ENCODE measurements around the gene AANAT.

Gene AANAT

GRCh38 chr17:76490112-76490710 is 22.8 kb downstream of the AANAT start:
- DNase-seq (ENCODE audit: low read depth, low spot score), result no peak

DNA sequence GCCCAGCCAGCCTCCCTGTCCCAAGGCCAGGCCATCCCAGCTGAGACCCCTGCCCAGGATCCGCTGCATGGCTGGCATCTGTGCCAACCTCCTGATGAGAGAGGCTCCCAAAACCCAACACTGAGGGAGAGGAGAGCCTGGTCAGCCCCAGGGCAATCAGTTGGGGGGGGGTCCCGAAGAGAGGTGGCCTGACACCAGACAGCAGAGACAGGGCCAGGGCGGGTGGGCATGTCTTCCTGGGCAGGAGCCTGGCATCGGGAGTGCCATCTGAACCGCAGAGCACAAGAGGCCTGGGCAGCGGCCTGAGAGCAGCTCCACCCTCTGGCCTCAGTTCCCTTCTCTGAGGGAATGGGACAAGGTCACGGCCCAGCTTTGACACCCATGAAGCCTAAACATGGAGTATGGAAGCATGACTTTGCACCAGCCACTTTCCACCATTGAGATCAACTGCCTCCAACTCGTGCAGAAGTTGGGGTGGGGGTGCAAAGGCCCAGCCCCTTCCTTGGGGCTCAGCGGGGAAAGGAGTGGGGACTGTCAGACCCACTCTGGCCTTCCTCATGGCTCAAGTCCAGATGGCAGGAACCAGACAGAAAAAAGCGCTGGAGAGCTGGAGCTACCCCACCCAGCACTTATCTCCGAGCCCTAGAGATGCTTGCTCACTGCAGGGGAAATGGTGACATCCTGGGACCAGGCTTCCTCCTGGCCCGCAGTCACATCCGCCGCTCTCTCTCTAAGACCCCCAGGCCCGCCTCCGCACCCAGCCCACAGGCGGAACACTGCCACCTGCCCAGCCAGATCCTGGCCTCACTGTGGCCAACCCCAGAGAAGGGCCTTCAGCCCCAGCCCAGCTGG is 24.1 kb downstream of the AANAT start:
- DNase-seq (ENCODE audit: low read depth, low spot score), result no peak

GRCh38 chr17:76492123-76492988 is 25.0 kb downstream of the AANAT start:
- DNase-seq (ENCODE audit: low read depth, low spot score), result no peak

DNA sequence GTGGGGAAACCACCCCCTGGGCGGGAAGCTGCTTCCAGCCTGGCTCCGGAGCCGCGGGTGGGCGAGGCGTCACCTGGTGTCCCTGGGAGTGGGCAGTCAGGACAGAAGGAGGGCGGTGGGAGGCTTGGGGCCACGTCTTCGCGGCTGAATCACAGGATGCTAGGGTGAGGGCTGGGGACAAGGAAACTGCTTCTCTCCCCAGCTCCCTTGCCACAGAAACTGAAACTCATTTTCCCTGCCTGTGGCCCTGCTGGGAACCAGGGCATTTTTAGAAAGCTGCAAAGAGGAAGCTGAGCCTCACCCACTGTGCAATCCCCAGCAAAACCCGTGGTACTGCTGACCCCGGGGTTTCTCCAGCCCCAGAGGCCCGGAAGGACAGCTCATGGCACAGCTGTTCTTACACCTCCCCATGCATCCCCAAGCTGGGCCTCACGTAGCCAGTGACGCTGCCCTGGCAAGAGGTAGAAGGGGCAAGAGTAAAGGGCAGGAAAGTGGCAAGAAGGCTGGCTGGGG is 25.6 kb downstream of the AANAT start:
- DNase-seq (ENCODE audit: low read depth, low spot score), result no peak

DNA sequence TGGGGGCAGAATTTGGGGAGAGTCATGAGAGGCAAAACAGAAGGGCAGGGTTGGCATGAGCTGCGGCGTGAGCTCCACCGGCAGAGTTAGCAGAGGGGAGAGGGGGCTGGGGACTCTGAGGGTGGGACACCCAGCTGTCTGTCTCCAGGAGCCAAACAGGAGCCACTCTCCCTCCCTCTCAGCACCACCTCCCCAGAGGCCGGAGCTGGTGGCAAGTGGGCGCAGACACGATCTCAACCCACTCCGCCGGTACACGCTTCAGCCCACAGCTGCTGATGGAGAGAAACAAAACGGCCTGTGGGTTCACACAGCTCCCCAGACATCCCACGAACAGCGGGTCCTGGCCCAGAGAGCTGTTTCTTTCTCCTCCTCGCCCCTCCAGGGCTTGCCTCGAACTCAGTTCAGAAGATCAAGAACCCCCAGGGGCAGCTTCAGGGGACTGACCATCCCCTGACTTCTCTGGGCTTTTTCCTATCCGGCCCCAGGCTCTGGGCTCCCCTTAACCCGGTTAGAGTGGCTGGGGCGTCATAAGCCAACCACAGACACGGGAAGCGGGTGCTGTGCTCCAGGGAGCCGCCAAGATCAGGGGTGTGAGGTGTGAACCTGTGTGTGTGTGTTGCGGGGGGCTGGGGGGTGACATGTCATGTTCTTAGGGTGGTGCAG is 26.2 kb downstream of the AANAT start:
- DNase-seq (ENCODE audit: low read depth, low spot score), result no peak

DNA sequence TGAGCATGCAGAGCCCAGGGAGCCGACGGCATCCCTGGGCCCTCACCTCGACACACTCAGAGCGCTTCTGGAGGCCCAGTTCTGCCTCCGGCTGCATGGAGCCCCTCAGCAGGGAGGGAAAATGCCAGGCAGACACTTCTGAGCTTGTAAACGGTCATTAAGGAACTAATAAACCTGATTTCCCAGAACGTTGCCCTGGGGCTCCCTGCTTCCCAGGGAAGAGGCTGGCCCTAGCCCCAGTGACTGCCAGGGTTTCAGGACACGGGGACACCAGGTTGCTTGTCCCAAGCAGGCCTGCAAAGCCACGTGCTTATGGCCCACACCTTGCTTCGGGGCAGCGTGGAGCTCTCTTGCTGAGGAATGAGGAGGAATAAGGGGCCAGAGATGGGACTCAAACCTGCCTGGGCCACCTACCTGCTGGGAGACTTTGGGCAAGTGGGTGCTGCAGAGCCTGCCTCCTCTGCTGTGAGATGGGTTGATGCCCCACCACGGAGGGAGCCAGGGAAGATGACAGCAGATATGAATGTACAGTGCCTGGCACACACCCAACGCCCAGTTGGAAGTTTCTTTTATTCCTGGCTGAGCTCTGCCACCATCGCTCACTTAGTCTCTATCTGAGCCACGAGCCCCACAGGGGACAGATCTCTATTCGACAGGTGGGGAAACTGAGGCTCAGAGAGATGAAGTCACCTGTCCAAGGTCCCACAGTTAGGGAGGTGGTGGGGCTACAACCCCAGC is 28.4 kb downstream of the AANAT start:
- DNase-seq (ENCODE audit: low read depth, low spot score), result no peak

DNA sequence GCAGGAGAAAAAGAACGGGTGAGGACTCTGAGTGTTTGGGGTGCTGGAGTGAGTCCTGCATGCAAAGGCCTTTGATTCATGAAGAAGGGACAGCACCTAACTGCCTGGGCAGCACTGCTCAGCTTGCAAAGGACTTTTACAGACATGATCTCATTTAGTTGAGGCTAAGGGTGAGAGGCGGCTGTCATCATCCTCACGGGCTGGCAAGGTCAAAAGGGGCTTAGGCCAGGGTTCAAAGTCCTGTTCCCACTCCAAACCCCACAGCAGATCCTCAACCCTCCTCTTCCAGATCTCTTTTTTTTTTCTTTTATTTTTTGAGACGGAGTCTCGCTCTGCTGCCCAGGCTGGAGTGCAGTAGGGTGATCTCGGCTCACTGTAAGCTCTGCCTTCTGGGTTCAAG is 29.1 kb downstream of the AANAT start:
- no peak for DNase-seq (ENCODE audit: low read depth, low spot score)

GRCh38 chr17:76497699-76497978 is 30.2 kb downstream of the AANAT start:
- no peak for DNase-seq (ENCODE audit: low read depth, low spot score)

GRCh38 chr17:76497979-76498875 is 30.8 kb downstream of the AANAT start:
- no peak for DNase-seq (ENCODE audit: low read depth, low spot score)

DNA sequence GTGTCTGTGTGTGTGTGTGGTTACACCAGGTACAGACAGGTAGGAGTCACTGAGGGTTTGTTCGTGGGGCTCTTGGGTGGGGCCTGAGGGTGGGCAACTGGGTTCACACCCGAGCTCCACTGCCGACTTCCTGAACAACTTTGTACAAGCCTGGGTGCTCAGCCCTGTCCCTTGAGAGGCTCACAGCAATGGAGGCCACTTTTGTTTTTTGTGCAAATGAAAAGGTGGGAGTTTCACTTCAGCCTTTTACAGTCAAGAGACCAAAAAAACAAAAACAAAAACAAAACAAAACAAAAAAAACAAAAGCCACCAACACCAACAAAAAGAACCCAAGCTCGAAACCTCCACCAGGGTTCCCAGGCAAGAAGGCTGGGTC is 31.5 kb downstream of the AANAT start:
- DNase-seq (ENCODE audit: low read depth, low spot score), result no peak

DNA sequence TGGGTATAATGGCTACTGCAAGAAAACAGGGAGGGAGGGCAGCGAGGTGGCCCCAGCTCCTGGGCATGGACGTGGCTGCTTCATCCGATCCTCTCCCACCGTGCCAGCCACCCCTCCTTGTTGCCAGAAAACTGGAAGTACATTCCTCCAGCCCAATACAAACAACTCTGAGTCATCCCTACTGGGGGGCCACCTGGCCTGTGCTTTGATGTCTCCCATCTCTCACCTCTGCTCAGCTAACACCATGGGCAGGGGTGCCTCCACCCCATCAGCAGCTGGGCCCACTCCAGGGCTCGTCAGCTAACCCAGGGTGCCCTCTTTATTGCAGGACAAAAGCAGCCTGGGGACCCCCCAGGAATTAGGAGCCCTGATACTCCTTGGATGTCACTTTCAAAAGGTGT is 31.9 kb downstream of the AANAT start:
- DNase-seq (ENCODE audit: low read depth, low spot score), result no peak

- DNase-seq (ENCODE audit: low read depth, low spot score), result no peak
Measured at GRCh38 chr17:76500074-76500746, 32.8 kb downstream of the AANAT start.

- no peak for DNase-seq (ENCODE audit: low read depth, low spot score)
Measured at GRCh38 chr17:76500747-76501017, 33.3 kb downstream of the AANAT start.

DNA sequence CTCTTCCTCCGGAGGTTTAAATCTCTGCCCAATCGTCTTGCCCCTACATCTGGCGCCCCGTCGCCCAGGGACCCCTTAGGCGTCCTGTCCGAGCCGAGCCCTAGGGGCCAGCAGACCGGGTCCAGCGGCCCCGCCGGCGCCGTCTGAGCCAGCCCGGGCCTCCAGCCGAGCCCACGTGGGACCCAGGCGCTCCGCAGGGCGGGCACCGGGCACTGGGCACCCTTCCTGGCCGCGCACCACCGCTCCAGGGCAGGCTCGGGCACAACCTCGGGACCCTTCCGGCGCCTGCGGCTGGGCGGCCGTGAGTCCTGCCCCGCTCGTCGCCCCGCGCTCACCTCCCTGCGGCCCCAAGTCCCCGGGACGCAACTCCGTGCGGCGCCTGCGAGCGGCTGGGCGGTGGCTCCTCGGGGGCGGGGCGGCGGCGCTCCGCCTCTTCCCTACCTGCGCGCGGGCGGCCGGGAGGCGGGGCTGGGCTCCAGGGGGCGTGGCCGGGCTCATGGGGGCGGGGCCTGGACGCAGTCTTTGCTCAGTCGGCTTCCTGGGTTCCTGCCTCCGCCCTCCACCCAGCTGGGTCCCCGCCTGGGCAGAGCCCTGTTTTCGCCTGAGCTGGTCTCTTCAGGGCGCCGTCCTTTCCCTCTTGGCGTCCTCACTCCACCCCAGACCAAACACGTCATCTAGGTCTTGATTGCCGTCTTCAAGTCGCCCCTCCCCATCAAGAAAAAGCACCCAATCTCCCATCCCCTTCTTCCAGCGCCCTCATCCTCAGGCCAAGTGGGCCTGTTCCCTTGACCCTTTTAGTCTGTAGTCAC is 33.8 kb downstream of the AANAT start, which contains the start of gene RHBDF2:
Gene RHBDF2, minus strand, starts transcription at position 406 of the 809 bp plus-strand sequence. CDS start 19,899 bp downstream, outside the sequence.
- DNase-seq (ENCODE audit: low read depth, low spot score), result peak; percentile 87

DNA sequence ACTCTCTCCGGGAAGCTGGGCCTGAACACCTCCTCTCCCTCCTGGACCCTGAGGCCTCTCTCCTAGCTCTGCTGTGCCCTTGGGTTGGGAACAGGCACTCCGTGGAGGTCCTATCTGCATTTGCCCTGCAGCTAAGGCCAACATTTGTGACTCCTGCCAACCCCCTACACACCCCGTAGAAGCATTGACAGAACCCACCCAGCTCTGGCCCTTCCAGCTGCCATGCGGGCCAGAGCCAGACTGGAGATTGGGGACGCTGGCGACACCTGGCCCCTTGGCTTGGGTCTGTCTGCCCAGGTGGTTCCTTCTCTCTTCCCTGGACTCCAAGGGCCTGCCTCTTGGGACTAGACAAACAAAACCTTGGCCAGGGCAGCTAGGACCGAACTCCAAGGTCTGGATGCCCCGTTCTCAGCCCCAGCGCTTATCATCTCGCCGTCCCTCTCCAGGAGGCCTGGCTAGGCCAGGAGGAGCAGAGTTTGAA is 34.5 kb downstream of the AANAT start:
- no peak for DNase-seq (ENCODE audit: low read depth, low spot score)

DNA sequence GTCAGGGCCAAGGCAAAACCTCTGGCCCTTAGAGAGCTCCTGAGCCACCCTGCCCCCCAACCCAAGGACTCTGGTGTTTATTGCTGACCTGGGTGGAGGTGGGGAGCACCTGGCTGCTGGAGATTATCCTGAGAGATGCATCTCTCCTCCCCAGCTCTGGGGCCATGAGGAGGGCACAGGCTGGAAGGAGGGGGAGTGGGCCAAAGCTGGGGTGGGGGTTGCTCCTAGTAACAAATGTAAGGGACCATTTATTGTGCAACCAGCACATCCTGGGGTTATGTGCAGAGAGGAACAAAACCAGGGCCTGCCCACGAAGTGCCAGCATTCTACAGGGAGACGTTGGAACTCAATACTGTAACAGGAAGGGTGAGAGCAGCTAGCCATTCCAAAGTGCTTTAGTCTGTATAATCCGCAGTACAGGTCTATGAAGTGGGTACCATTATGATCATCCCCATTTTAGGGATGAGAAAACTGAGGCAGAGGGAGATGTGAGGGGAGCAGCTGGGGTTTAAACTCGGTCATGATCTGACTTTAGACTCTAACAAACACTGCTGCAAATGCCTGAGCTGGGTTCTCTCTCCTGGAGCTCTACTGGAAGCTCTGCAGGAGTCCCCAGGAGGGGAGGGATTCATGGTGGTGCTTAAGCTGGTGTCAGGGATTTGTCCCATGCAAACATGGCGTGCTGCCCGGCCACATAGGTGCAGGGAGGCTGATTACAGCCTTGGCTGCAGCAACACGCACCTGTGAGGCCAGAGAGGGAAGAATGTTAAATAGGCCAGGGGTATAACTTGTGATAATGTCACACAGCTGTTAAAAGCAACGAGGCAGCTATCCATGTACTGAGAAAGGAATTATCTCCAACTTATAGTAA is 35.2 kb downstream of the AANAT start:
- no peak for DNase-seq (ENCODE audit: low read depth, low spot score)

- no peak for DNase-seq (ENCODE audit: low read depth, low spot score)
Measured at GRCh38 chr17:76504117-76504516, 36.7 kb downstream of the AANAT start.

Measured in activated naive CD8-positive, alpha-beta T cell treated with anti-CD3 and anti-CD28 coated beads, Interleukin-2, amount 50 U/mL, for 16 hours (primary cell).